H1 (cell line): ENCODE measurements around the gene GABRG3.

Source experiments
- EZH2 ChIP-seq: fragments of 200-600 bp; sonication (generic); IDR thresholded peaks from 2 replicates; pipeline ENCODE4 v1.7.1; 2012; ENCODE audit warnings: low read depth, mild to moderate bottlenecking, moderate library complexity, low read length, inconsistent platforms; ENCODE audit not compliant: severe bottlenecking
- USF2 ChIP-seq: IDR thresholded peaks from 2 replicates; pipeline ENCODE4 v1.6.1; 2011; ENCODE audit warnings: low read length, improper control_type of control experiment

DNA sequence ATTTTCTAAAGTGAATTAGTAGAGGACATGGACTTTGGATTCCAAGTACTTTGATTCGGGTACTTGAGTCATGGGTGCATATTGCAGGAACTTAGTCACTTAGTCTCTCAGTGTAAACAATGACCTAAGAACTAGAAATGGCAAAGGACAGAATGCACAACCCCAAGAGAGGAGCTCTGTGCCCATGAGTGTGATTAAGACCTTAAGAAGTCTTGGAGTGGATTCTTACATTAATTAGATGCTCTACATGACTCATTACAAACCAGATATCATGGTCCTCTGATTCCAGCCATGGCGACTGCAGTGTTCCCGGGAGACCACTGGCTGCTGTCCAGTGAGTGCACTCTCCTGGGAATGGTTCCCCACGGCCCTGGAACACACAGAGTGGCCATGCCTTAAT is 251.5 kb downstream of the GABRG3 start:
- no peak for TF ChIP-seq USF2
- TF ChIP-seq EZH2, result no peak
